WTC11 (cell line): ENCODE measurements around the gene GTF3C1.

Experiments used
- CREB1 ChIP-seq: sonication (generic); formaldehyde crosslinking; IDR thresholded peaks from 2 replicates; pipeline ENCODE4 v1.8.0; 2023; ENCODE audit warnings: mild to moderate bottlenecking, missing genetic modification reagents
- CREM ChIP-seq: sonication (generic); formaldehyde crosslinking; IDR thresholded peaks from 2 replicates; pipeline ENCODE4 v1.8.1; 2022; ENCODE audit warnings: mild to moderate bottlenecking, missing genetic modification reagents, moderate library complexity
- EMX1 ChIP-seq: fragments of 250-450 bp; sonication (Bioruptor Pico); IDR thresholded peaks from 2 replicates; pipeline ENCODE4 v1.8.0; 2021; ENCODE audit warnings: mild to moderate bottlenecking
- NR2C2 ChIP-seq: sonication (generic); formaldehyde crosslinking; IDR thresholded peaks from 2 replicates; pipeline ENCODE4 v1.8.0; 2022; ENCODE audit warnings: mild to moderate bottlenecking, missing genetic modification reagents
- RELA ChIP-seq: sonication (generic); formaldehyde crosslinking; IDR thresholded peaks from 2 replicates; pipeline ENCODE4 v1.8.1; 2022; ENCODE audit warnings: missing genetic modification reagents, mild to moderate bottlenecking, borderline replicate concordance
- SP1 ChIP-seq: sonication (generic); formaldehyde crosslinking; conservative IDR thresholded peaks from 2 replicates; pipeline ENCODE4 v1.8.1; 2022; ENCODE audit warnings: missing genetic modification reagents
- TEAD4 ChIP-seq: sonication (generic); formaldehyde crosslinking; IDR thresholded peaks from 2 replicates; pipeline ENCODE4 v1.8.0; 2022; ENCODE audit warnings: mild to moderate bottlenecking, missing genetic modification reagents
- ZNF416 ChIP-seq: fragments of 250-450 bp; sonication (Bioruptor Pico); IDR thresholded peaks from 2 replicates; pipeline ENCODE4 v1.9.0; 2021; ENCODE audit warnings: mild to moderate bottlenecking, inconsistent platforms
- TF ChIP-seq, protein P1 (sequence below): fragments of 200-600 bp; IDR thresholded peaks from 2 replicates; pipeline ENCODE4 v1.8.0; 2022; ENCODE audit warnings: antibody characterized with exemption
- TF ChIP-seq, protein P2 (sequence below): sonication (generic); formaldehyde crosslinking; IDR thresholded peaks from 2 replicates; pipeline ENCODE4 v1.8.0; 2022; ENCODE audit warnings: missing genetic modification reagents
- TF ChIP-seq, protein P3 (sequence below): sonication (generic); formaldehyde crosslinking; IDR thresholded peaks from 2 replicates; pipeline ENCODE4 v1.8.0; 2022; ENCODE audit warnings: mild to moderate bottlenecking, missing genetic modification reagents

DNA sequence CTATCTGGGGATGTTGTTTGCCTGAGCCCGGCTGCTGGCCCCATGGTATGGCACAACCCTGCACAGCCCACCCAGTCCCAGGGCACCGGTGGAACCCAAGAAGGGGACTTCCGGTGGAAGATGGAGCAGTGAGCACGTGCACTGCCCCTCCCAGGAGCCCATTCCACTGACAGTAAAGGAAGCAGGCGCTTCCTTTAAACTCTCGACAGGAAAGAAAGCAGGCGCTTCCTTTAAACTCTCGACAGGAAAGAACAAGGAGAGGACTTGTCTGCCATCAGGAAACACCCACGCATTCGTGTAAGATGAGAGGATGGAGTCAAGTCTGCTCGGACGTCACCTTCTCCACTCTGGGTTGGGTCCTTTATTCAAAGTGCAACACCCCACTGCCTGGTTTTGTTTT is 94.0 kb downstream of the GTF3C1 start:
- TF ChIP-seq, protein P1, sequence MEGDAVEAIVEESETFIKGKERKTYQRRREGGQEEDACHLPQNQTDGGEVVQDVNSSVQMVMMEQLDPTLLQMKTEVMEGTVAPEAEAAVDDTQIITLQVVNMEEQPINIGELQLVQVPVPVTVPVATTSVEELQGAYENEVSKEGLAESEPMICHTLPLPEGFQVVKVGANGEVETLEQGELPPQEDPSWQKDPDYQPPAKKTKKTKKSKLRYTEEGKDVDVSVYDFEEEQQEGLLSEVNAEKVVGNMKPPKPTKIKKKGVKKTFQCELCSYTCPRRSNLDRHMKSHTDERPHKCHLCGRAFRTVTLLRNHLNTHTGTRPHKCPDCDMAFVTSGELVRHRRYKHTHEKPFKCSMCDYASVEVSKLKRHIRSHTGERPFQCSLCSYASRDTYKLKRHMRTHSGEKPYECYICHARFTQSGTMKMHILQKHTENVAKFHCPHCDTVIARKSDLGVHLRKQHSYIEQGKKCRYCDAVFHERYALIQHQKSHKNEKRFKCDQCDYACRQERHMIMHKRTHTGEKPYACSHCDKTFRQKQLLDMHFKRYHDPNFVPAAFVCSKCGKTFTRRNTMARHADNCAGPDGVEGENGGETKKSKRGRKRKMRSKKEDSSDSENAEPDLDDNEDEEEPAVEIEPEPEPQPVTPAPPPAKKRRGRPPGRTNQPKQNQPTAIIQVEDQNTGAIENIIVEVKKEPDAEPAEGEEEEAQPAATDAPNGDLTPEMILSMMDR, result no peak
- TF ChIP-seq, protein P2, sequence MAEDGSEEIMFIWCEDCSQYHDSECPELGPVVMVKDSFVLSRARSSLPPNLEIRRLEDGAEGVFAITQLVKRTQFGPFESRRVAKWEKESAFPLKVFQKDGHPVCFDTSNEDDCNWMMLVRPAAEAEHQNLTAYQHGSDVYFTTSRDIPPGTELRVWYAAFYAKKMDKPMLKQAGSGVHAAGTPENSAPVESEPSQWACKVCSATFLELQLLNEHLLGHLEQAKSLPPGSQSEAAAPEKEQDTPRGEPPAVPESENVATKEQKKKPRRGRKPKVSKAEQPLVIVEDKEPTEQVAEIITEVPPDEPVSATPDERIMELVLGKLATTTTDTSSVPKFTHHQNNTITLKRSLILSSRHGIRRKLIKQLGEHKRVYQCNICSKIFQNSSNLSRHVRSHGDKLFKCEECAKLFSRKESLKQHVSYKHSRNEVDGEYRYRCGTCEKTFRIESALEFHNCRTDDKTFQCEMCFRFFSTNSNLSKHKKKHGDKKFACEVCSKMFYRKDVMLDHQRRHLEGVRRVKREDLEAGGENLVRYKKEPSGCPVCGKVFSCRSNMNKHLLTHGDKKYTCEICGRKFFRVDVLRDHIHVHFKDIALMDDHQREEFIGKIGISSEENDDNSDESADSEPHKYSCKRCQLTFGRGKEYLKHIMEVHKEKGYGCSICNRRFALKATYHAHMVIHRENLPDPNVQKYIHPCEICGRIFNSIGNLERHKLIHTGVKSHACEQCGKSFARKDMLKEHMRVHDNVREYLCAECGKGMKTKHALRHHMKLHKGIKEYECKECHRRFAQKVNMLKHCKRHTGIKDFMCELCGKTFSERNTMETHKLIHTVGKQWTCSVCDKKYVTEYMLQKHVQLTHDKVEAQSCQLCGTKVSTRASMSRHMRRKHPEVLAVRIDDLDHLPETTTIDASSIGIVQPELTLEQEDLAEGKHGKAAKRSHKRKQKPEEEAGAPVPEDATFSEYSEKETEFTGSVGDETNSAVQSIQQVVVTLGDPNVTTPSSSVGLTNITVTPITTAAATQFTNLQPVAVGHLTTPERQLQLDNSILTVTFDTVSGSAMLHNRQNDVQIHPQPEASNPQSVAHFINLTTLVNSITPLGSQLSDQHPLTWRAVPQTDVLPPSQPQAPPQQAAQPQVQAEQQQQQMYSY (CRISPR knock-in tag), result no peak
- TF ChIP-seq CREM (no peak), EMX1 (CRISPR knock-in tag) (no peak), SP1 (CRISPR knock-in tag) (no peak), NR2C2 (CRISPR knock-in tag) (no peak), TEAD4 (CRISPR knock-in tag) (no peak), CREB1 (CRISPR knock-in tag) (no peak), ZNF416 (CRISPR knock-in tag) (no peak), RELA (no peak)
- TF ChIP-seq, protein P3, sequence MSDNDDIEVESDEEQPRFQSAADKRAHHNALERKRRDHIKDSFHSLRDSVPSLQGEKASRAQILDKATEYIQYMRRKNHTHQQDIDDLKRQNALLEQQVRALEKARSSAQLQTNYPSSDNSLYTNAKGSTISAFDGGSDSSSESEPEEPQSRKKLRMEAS (CRISPR knock-in tag), result no peak
